Cardiac muscle cell (in vitro differentiated cells and primary cell): ENCODE data around the gene SV2B. TPM values are rescaled to one million over a fixed set of nuclear protein-coding genes. Genes with fewer than 3 reads are reported as not detected.

Experiments
- DNase-seq, 2 donors: peaks; one replicate each; pipeline versions ENCODE4 v3.0.0 to v3.0.0-alpha.2; 2010 to 2017; ENCODE audit warnings: low read depth in 1 of 2, low spot score in 1 of 2
- H3K27ac ChIP-seq: fragments of 200-600 bp; sonication (generic); 2 replicates; pipeline ENCODE4 v1.5.1; 2016
- H3K27me3 ChIP-seq: fragments of 200-600 bp; sonication (generic); 2 replicates; pipeline ENCODE4 v1.6.0; 2016; ENCODE audit warnings: control low read depth
- H3K36me3 ChIP-seq: fragments of 200-600 bp; sonication (generic); 2 replicates; pipeline ENCODE4 v1.5.1; 2016; ENCODE audit warnings: control low read depth
- H3K4me1 ChIP-seq: fragments of 200-600 bp; sonication (generic); 2 replicates; pipeline ENCODE4 v1.8.1; 2017; ENCODE audit warnings: low read depth, mild to moderate bottlenecking, mixed run types
- H3K4me3 ChIP-seq: fragments of 200-600 bp; sonication (generic); 2 replicates; pipeline ENCODE4 v1.5.1; 2016; ENCODE audit warnings: mild to moderate bottlenecking
- H3K9me3 ChIP-seq: fragments of 200-600 bp; sonication (generic); 2 replicates; pipeline ENCODE4 v1.5.1; 2017; ENCODE audit warnings: low read depth, mild to moderate bottlenecking, control low read depth
- CTCF ChIP-seq: IDR thresholded peaks from 2 replicates; pipeline ENCODE4 v1.5.1; 2012; ENCODE audit warnings: low read depth, mild to moderate bottlenecking, low read length
- polyA plus RNA-seq: library from polyadenylated mRNA; unstranded; fragments of >200 nt; fragmentation: Nextera tagmentation; extraction: Ambion mirVana; gene quantifications from 2 replicates; pipeline ENCODE4 v1.2.1, GENCODE V29; 2016
- total RNA-seq: library from RNA; depleted of rRNA; stranded (reverse); fragments of >200 nt; gene quantifications from 2 replicates; pipeline ENCODE4 v1.2.3, GENCODE V29; 2016

Gene SV2B
- total and polyA plus RNA-seq, 2 experiments from 2014 or later = 0.03 to 0.32 TPM

GRCh38 chr15:91257746-91258414, 157.8 kb downstream of the SV2B start:
- Histone ChIP-seq H3K36me3 (no peaks in the 10 kb centered on the region), H3K27ac (no peak overlapping the region), H3K4me1 (no peaks in the 10 kb centered on the region), H3K4me3 (no peak overlapping the region), H3K27me3 (peaks cover 8% of the 10 kb centered on the region), H3K9me3 (no peaks in the 10 kb centered on the region)
- no peak for TF ChIP-seq CTCF
- no peak for DNase-seq

- Histone ChIP-seq H3K9me3 (no peaks in the 10 kb centered on the region), H3K27ac (no peak overlapping the region), H3K27me3 (peaks cover 7% of the 10 kb centered on the region), H3K4me1 (no peaks in the 10 kb centered on the region), H3K36me3 (no peaks in the 10 kb centered on the region), H3K4me3 (no peak overlapping the region)
- DNase-seq = no peak
- no peak for TF ChIP-seq CTCF
Measured at GRCh38 chr15:91258415-91258759, 158.3 kb downstream of the SV2B start.

- no peaks in the 10 kb centered on the region for H3K9me3 ChIP-seq
- H3K4me3 ChIP-seq = no peak overlapping the region
- no peak for TF ChIP-seq CTCF
- H3K36me3 ChIP-seq = no peaks in the 10 kb centered on the region
- peaks cover 4% of the 10 kb centered on the region for H3K27me3 ChIP-seq
- no peaks in the 10 kb centered on the region for H3K4me1 ChIP-seq
- no peak overlapping the region for H3K27ac ChIP-seq
- no peak for DNase-seq
Measured at GRCh38 chr15:91259077-91259476, 159.0 kb downstream of the SV2B start.

- DNase-seq = no peak
- H3K36me3 ChIP-seq = no peaks in the 10 kb centered on the region
- H3K27me3 ChIP-seq = peaks cover 7% of the 10 kb centered on the region
- no peaks in the 10 kb centered on the region for H3K9me3 ChIP-seq
- H3K27ac ChIP-seq = no peak overlapping the region
- no peaks in the 10 kb centered on the region for H3K4me1 ChIP-seq
- no peak overlapping the region for H3K4me3 ChIP-seq
- no peak for TF ChIP-seq CTCF
Measured at GRCh38 chr15:91261345-91261744, 161.3 kb downstream of the SV2B start.

- no peak for TF ChIP-seq CTCF
- Histone ChIP-seq H3K4me1 (no peaks in the 10 kb centered on the region), H3K27ac (no peak overlapping the region), H3K27me3 (peaks cover 10% of the 10 kb centered on the region), H3K9me3 (no peaks in the 10 kb centered on the region), H3K4me3 (no peak overlapping the region), H3K36me3 (no peaks in the 10 kb centered on the region)
- peak in 1 of 2 donors; percentile 13 for DNase-seq
Measured at GRCh38 chr15:91263632-91264531, 163.8 kb downstream of the SV2B start.
